DND-41 (cell line): ENCODE data around the gene RCC2.

Experiments used
- CTCF ChIP-seq: IDR thresholded peaks from 2 replicates; pipeline ENCODE4 v1.5.1; 2012; ENCODE audit warnings: borderline replicate concordance, low read length, moderate library complexity, mild to moderate bottlenecking; ENCODE audit not compliant: poor library complexity, severe bottlenecking; ENCODE audit errors: extremely low read depth
- EZH2 ChIP-seq: IDR thresholded peaks from 3 replicates; pipeline ENCODE4 v1.6.1; 2012; ENCODE audit warnings: borderline replicate concordance, low read depth, mild to moderate bottlenecking, moderate library complexity, low read length, inconsistent platforms; ENCODE audit not compliant: severe bottlenecking

GRCh38 chr1:17433261-17433660 is 6.2 kb downstream of the RCC2 start:
- TF ChIP-seq CTCF (no peak), EZH2 (no peak)
